Activated gamma-delta T cell treated with anti-CD3 and anti-CD28 coated beads, Interleukin-2, amount 50 U/mL, for 16 hours (primary cell): ENCODE data around the gene MMAB.

Source experiments
- DNase-seq: peaks from one replicate; pipeline ENCODE4 v3.0.0-alpha.2; 2020; ENCODE audit warnings: low read depth

MMAB gene

GRCh38 chr12:109573029-109573913 lies at the start of gene MMAB, which contains the start of gene MVK:
MMAB (minus strand) TSS chr12:109573504; CDS start chr12:109573480, 24 bp downstream.
MVK (plus strand) TSS chr12:109573794; CDS start chr12:109574823, 1,029 bp downstream.
- peak; percentile 97 for DNase-seq

GRCh38 chr12:109621901-109622364 lies 48.6 kb upstream of the MMAB start:
- DNase-seq, result no peak

- no peak for DNase-seq
These were observed 47.9 kb upstream of the MMAB start for GRCh38 chr12:109621211-109621694.

- no peak for DNase-seq
These were observed 45.8 kb upstream of the MMAB start for GRCh38 chr12:109619002-109619604.

GRCh38 chr12:109618082-109618481 lies 44.8 kb upstream of the MMAB start:
- no peak for DNase-seq

- no peak for DNase-seq
These were observed 44.2 kb upstream of the MMAB start for GRCh38 chr12:109617491-109617890.

GRCh38 chr12:109615556-109616229 lies 42.4 kb upstream of the MMAB start:
- no peak for DNase-seq

- DNase-seq, result no peak
These were observed 40.5 kb upstream of the MMAB start for GRCh38 chr12:109613649-109614455.

GRCh38 chr12:109612975-109613502 lies 39.7 kb upstream of the MMAB start:
- DNase-seq, result no peak

- no peak for DNase-seq
These were observed 38.7 kb upstream of the MMAB start for GRCh38 chr12:109612003-109612402.

GRCh38 chr12:109611223-109611622 lies 37.9 kb upstream of the MMAB start:
- DNase-seq, result no peak

GRCh38 chr12:109610523-109610922 lies 37.2 kb upstream of the MMAB start:
- no peak for DNase-seq

- DNase-seq, result no peak
These were observed 36.0 kb upstream of the MMAB start for GRCh38 chr12:109609342-109609741.

- DNase-seq, result no peak
These were observed 35.5 kb upstream of the MMAB start for GRCh38 chr12:109608793-109609192.

- no peak for DNase-seq
These were observed 35.0 kb upstream of the MMAB start for GRCh38 chr12:109608270-109608669.

- DNase-seq, result no peak
These were observed 34.3 kb upstream of the MMAB start for GRCh38 chr12:109607618-109608017.

- DNase-seq, result no peak
These were observed 33.2 kb upstream of the MMAB start for GRCh38 chr12:109606320-109607028.

- no peak for DNase-seq
These were observed 32.4 kb upstream of the MMAB start for GRCh38 chr12:109605599-109606228.

GRCh38 chr12:109605016-109605415 lies 31.7 kb upstream of the MMAB start:
- DNase-seq, result no peak

- DNase-seq, result no peak
These were observed 30.9 kb upstream of the MMAB start for GRCh38 chr12:109604132-109604585.
